Right kidney (tissue), 1 donor: Measurements from ENCODE around the gene RSPO1.
"Not testable (repeated sequence)": the region's sequence is repeated elsewhere in the genome, so short reads cannot be mapped to it uniquely, and the experiment has no call there.

Experiments
- DNase-seq: peaks from one replicate; pipeline ENCODE4 v3.0.0-alpha.2; 2016

Gene RSPO1

DNA sequence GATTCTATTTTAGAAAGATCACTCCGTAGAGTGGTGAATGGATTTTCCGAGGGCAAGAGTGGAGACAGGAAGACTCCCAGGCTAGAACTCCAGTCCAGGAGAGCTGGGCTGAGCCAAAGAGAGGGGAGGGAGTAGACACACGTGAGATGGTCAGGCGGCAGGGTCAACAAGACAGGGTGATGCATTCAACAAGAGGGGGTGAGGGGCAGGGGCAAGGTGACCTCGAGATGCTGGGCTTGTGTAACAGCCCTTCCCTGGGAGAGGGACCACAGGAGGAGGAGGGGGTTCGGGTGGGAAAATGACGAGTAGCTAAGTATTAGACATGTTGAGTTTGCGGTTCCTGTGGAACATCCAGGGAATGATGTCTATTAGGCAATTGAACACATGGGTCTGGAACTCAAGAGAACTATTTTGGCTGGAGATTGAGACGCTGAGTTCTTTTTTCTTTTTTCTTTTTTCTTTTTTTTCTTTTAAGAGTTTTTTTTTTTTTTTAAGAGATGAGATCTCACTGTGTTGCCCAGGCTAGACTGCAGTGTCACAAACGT is 13.3 kb downstream of the RSPO1 start:
- no peak for DNase-seq

DNA sequence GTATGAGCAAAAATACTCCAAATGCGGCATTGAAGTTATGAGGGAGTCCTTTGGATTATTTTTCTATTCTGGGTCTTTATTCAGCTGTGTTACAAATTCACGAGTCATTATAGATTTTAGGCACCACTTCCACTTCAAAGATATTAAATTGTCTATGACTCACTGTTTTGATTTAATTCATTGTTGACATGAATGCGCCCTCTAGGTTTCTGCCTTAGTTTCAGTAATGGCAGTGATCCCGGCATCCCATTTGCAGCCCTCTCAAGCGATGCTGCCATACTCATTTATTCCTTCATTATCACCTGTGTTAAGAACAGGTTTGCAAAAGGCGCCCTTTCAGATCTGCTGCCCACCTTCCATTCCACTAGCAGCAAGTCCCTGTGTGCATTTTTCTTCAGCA is 14.0 kb downstream of the RSPO1 start:
- no peak for DNase-seq

DNA sequence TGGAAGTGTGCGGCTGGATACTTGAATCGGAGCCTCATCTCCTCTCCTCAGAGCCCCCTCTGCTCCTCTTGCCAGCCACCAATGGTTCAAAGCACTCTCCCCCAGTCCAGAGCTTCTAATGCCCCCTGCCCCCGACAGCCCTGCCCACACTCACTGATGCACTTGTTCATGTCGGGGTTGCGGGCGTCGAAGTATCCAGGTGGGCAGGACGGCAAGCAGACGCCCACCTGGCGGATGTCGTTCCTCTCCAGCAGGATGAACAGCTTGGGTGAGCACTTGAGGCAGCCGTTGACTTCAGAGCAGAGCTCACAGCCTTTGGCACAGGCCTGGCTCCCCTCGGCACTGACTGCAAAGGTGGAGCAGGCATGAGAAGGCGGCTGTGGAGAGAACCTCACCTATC is 18.4 kb downstream of the RSPO1 start:
- no peak for DNase-seq

DNA sequence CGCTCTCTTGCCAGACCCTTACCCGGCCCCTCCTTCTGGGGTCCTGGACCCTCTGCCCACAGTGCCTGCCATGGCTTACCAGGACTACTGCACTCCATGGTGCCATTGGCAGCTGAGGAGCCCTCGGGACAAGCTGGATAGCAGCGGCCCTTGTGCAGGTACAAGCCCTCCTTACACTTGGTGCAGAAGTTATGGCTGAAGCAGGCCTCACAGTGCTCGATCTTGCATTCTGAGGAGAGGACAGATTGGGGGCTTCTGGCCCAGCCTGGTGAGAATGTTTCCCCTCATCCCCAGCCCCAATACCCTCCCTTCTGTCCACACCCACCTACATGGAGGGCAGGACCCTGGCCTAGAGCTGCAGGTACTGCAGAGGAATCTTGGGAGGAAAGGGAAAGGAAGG is 20.6 kb downstream of the RSPO1 start:
- no peak for DNase-seq

- DNase-seq: no peak
Observed at GRCh38 chr1:37612186-37612585, 22.5 kb downstream of the RSPO1 start.

DNA sequence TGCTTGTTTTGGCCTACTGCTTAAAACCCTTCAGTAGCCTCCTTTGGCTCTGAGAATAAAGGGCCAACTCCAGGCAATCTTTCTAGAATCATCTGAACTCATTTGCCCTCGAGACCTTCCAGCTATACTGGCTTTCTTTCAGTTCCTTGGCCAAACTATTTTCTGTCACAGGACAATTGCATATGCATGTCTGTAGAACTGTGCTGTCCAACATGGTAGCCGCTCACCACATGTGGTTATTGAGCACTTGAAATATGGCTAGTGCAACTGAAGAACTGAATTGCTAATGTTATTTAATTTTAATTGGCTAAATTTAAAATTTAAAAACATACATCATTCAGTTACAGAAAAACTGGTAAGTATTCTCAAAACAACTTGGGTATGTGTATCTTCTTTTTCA is 24.7 kb downstream of the RSPO1 start:
- DNase-seq: no peak

DNA sequence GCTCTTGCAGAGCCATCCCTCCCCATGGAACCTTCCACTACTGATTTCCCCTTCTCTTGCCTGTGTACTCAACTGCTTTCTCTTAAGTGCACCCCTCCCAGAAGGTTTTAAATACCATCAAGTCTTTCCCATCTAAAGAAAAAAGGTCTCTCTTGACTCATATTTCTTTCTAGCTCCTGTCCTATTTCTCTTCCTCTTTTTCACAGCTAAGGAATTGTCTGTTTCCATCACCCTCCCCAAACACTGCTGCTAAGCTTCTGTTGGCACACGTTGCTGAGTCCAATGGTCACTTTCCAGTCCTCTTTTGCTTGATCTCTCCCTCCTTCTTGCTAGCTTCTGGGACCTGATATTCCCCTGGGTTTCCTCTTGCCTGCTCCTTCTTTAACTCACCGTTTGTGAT is 25.7 kb downstream of the RSPO1 start:
- no peak for DNase-seq

DNA sequence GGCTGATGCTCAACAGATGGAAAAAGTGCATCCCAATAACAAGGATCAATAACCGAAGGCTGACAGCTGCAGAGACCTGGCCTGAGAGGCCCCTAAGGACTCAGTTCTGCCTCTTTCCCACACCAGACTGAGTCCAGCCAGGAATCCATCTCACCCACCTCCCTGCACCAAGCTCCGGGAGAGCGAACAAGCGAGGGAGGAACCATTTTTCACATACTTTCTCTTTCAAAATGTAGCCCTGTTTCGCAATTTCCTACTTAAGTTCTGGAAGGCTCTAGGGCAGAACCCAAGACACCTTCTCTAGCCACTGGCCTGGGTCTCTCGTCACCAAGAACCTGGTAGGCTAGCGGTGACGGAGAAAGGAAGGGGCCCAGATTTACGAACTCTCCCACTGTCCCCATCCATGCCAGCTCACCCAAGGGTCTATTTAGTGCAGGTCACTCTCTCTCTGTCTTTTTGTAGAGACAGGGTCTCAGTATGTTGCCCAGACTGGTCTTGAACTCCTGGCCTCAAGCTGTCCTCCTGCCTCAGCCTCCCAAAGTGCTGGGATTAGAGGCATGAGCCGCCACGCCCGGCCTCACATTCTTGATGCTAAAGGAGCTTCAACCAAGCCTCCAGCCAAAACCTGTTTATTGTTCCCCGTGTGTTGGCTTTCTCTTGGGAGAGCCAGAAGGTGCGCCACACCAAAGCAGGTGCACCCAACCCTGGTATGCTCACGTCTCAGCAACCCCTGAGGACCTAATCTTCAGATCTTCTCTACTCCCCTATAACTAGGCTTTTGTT is 28.0 kb downstream of the RSPO1 start:
- no peak for DNase-seq

- no peak for DNase-seq
Observed at GRCh38 chr1:37605806-37606474, 28.8 kb downstream of the RSPO1 start.

- DNase-seq: no peak
Observed at GRCh38 chr1:37605061-37605650, 29.5 kb downstream of the RSPO1 start.

GRCh38 chr1:37602750-37603694 is 31.7 kb downstream of the RSPO1 start:
- DNase-seq: peak; percentile 19

DNA sequence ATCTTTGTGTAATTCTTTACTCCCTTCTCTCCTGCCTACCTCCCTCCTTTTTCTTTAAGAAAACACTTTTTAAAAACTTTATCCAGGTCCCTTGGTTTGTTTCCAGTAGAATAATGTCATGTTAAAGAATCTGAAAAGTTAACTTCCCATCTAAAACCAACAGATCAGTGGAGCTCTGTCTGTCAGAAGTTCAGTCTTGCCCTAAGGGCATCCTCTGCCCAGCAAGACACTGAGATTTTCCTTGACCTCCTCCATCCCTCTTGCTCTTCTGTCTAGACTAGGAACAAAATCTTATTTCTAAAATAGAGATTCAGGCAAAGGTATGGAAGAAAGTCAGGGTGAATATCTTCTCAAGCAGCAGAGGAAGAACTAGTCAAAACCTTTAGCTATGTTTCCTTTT is 33.3 kb downstream of the RSPO1 start:
- DNase-seq: no peak

DNA sequence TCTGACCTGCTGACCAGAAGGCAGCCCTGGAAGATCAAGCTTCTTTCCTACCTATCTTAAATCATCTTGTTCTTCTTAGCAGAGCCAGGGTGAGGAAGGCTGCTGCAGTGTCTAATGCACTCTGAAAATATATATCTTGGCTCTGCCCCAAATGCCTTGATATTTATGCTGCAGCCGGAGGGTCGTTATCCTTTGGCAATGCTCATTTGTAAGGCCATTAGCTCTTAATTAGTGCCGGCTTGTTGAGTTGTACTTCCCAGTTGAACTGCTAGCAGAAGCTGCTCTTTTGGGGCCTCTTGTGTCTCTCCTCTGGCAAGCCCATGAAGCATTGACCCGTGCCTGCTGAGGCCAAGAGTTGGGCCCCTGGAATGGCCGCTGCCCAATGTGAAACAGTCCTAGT is 34.8 kb downstream of the RSPO1 start:
- peak; percentile 8 for DNase-seq

- no peak for DNase-seq
Observed at GRCh38 chr1:37596182-37596667, 38.5 kb downstream of the RSPO1 start.

- peak; percentile 91 for DNase-seq
Observed at GRCh38 chr1:37595440-37596181, 39.1 kb downstream of the RSPO1 start, which contains the start of gene GNL2. Gene GNL2 (minus strand): TSS chr1:37595937. CDS start chr1:37595822, 115 bp downstream.

DNA sequence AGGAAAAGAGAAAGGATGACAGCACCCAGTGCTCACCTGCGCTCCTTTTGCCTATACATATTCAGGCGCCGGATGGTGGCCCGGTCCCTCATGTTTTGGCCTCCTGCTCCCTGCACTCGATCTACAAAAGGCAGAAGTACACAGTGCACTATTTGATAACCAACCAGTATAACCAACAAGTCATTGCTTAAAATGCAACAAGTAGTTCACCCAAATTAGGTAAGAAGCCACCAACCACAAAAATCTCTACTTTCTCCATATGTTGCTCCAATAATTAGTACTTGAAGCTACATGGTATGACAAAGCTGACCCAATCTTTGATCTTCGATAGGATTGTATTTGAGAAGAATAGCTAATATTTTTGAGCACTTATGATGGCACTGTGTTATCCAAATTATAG is 41.0 kb downstream of the RSPO1 start:
- no peak for DNase-seq

DNA sequence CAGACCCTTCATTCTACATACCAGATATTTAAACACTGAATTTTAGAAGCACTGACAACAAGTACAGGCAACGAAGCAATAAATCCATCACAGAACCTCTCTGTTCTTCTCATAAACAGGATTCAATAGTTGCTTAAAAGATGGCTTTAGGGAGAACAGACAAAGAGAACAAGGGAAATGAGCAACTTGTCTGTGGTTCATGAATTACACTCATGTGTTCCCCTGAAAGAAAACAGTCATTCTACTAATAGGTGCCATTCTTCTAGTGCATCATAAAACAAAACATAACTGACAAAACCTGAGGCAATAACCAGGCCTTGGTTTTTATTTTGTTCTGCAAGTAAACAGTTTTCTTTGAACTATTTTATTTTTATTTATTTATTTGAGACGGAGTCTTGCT is 45.8 kb downstream of the RSPO1 start:
- no peak for DNase-seq

DNA sequence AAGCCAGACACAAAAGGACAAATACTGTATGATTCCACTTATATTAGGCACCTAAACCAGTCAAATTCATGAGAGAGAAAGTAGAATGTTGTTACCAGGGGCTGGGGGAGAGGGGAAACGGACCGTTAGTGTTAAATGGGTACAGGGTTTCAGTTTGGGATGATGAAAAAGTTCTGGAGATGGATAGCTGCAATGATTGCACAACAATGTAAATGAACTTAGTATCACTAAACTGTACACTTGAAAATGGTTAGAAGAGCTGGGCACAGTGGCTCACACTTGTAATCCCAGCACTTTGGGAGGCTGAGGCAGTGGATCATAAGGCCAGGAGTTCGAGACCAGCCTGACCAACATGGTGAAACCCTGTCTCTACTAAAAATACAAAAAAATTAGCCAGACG is 50.1 kb downstream of the RSPO1 start:
- DNase-seq: not testable (repeated sequence)

GRCh38 chr1:37575692-37576091 is 59.0 kb downstream of the RSPO1 start:
- no peak for DNase-seq

- DNase-seq: no peak
Observed at GRCh38 chr1:37574834-37575480, 59.7 kb downstream of the RSPO1 start.
